Activated CD4-positive, alpha-beta T cell treated with anti-CD3 and anti-CD28 coated beads for 24 hours (primary cell): ENCODE measurements around the gene LRRC75B.
"Not testable (repeated sequence)": the region's sequence is repeated elsewhere in the genome, so short reads cannot be mapped to it uniquely, and the experiment has no call there.

Source experiments
- DNase-seq, 2 donors: peaks; one replicate each; pipeline ENCODE4 v3.0.0-alpha.2; 2020; ENCODE audit warnings: low read depth in 2 of 2

The LRRC75B gene

DNA sequence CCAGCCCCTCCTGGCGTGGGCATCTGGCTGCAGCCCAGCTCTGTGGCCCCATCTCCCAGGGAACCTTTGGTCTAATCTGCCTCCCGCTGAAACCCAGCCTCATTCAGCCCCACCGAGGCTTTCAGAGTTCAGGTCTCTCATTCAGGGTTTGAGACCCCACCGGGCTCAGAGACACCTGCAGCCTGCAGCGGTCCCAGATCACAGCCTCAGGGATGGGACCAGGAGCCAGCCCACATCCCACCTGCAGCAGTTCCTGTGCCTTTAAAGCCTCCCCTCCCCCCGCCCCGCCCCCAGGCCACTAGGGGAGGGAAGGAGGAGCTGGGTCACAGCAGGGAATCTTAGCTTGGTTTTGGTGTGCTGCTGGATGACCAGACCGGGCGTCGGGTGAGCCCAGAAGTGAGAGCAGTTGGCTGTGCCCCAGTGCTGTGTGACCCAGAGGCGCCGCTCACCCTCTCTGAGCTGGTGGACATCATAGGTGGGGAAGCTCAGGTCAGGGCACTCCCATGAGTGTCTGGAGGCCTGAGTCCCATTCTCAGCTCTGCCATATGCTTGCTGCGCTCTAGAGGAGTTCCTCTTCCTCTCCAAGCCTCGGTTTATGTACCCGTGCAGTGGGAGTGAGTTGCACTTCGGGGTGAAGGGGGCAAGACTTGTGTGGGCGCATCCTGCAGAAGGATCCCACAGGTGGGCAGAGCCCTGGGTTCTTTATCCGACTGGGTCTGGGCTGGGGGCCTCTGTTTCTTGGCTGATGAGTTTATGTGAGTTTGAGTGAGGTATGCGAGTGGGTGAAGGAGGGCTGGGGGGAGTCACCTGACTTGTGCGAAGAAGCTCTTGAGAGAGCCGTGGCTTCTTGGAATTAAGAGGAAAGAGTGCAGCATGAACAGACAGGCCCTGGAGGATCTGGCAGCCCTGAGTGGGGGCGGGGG, 10.2 kb upstream of the LRRC75B start, which contains the start of gene GGT1:
Gene GGT1, plus strand, starts transcription at position 347 of the 923 bp plus-strand sequence. CDS start 7,889 bp downstream, outside the sequence.
- DNase-seq: not testable (repeated sequence)

DNA sequence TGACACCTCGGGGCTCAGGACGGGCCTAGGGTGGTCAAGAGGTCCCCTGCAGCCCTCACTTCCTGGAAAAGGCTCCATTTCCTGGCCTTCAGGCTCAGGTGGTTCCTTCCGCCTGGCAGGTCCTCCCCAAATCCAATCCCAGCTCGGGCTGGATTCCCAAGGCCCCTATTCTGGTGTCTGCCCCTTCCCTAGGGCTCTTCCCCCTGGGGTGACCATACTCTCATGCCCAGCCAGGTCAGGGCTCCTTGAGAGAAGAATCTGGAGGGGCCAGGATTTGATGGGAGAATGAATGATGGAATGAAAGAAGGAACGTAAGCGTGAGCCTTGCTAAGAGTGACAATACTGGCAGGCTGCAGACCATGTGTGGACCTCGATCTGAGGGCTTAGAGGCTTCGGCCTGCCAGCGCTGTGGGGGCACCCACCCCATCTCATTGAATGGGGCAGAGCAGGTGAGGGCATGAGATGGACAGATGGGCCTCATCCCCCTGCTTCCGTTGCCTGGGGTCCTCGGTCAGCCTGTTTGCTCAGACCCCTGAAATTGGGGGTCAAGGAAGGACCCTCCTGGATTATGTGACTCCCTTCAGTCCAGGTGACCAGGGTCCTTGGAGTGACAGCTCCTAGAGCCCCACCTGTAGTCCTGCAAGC, 9.4 kb upstream of the LRRC75B start:
- DNase-seq: not testable (repeated sequence)

DNA sequence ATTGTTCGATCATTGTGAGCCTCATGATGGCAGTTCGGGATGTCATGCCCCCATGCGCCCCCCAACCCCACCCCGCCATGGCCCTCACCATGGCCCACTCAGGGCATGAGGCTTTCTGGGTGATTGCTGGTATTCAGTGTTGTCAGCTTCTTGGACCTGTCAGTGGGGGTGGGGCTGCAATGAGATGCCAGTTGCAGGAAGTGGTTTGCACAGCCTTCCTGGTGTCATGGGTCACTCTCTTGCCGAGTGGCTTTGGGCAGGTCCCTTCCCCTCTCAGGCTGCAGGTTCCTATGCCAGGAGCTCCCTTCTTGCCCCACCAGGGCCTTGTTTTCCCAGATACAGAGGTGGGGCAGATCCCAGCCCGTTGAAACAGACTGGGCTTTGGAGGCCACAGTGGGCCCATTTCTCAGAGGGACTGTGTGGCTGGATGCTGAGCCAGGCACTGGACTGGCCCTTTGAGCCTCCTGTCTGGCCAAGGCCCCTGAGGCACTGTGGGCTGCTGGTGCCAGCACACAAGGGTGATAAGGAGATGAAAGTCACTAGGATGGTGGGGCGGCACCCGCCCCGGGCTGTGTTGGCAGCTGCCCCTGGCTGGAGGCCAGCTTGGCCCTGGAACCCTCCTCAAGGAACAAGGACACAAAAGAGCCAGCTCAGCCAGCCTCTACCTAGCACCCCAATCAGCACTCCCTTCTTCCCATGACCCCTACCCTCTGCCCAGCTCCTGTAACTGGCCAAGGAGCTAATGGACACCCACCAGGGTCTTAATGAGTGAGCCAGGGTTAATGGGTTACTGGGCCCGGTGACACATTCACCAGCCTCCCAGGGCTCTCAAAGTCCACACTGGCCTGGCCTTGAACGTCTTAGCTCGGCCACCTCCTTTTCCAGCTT, 8.6 kb upstream of the LRRC75B start:
- DNase-seq: no peak

- not testable (repeated sequence) for DNase-seq
Observed at GRCh38 chr22:24599958-24600715, 7.3 kb upstream of the LRRC75B start.

GRCh38 chr22:24599514-24599913, 6.6 kb upstream of the LRRC75B start:
- no peak for DNase-seq

- not testable (repeated sequence) for DNase-seq
Observed at GRCh38 chr22:24597076-24597475, 4.2 kb upstream of the LRRC75B start.

- no peak for DNase-seq
Observed at GRCh38 chr22:24595863-24596262, 3.0 kb upstream of the LRRC75B start.

DNA sequence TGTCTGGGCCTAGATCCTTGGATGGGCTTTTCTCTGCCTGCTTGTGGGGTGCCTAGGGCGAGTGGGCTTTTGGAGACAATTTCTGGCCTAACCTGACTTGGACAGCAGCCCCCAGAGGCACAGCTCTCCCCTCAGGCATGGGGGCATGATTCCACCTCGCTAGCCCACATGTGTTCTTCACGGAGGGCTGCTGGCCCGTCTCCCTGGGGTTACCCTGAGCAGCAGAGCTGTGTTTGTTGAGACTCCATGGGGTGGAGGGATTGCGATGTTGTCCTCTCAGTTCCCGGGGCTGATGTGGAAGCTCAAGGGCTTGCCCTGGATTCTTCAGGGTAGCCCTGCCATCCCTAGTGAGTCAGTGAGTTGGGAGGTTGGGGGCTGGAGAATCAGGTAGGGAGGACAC, 2.4 kb upstream of the LRRC75B start:
- no peak for DNase-seq

GRCh38 chr22:24594569-24595120, 1.8 kb upstream of the LRRC75B start:
- no peak for DNase-seq

DNA sequence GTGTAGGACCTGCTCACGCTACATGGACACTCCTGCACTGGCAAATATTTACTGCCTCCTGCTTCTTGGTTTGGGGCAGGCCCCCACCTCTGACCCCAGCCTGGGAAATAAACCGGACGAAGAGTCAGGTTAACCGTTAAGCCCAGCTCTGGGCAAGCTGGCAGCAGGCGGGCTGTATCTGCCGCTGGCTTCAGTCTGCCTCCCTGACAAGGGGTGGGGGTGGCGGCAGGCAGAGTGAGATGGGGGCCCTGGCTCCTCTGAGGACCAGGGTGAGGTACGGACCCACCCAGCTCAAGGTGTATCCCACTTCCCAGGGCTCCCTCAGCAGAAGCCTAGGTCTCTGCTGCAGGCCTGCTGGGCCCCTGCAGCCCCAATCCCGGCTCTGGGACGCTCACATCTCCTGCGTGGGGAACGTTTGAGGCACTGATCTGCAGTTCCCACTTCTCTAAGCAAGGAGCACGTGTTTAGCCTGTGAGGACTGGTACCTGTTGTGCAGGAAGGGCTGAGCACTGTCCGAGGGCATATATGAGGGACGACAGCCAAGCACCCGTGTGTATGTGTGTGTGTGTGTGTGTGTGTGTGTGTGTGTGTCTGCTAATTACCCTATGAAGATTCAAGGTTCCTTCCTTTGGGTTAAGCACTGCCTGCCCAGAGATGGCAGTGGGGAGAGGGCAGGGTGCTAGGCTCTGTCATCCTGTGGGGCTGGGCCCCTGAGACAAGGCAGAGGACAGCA, 1.1 kb upstream of the LRRC75B start:
- DNase-seq: no peak

DNA sequence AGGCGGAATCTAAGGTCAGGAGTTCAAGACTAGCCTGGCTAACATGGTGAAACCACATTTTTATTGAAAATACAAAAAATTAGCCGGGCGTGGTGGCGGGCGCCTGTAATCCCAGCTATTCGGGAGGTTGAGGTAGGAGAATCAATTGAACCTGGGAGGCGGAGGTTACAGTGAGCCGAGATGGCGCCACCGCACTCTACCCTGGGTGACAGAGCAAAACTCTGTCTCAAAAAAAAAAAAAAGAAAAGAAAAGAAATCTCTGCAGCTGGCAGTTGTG, 624 bp upstream of the LRRC75B start:
- not testable (repeated sequence) for DNase-seq

DNA sequence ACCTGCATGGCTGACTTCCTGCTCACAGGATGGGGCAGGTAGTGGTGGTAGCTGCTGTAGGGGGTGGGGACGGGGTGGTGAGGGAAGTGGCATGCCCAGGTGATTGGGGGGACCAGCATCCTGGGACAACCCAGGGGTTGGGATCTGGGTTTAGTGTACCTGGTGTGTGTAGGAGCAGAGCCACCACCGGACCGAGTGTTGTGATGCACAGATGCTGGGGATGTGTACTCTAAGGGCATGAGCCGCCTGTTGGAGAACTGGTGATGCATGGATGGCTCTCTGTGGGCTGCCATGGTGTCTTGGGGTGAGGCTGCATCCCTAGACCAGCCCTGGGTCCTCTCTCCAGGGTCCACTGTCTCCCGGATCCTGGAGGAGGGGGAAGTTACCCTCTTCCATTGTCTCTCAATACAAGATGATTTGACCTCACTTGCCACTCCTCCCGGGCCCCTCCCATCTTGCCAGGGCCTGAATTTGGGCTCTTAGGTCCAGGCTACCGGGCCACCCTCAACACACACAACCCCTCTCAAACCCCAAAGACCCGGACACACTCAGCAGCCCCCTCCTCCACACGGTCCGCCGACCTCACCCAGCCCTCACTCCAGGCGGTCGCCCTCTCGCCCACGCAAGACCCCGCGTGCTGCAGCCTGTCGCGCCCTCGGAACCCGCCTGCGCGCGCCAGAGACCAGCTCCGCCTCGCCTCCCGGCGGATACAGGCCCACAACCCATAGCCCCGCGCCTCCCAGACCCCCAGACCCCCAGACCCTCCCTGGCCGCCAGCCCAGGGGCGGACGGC, 619 bp downstream of the LRRC75B start:
- no peak for DNase-seq

GRCh38 chr22:24591286-24591830, 1.5 kb downstream of the LRRC75B start:
- DNase-seq: no peak

- no peak for DNase-seq
Observed at GRCh38 chr22:24590596-24591173, 2.2 kb downstream of the LRRC75B start.

GRCh38 chr22:24589518-24590030, 3.3 kb downstream of the LRRC75B start:
- no peak for DNase-seq

DNA sequence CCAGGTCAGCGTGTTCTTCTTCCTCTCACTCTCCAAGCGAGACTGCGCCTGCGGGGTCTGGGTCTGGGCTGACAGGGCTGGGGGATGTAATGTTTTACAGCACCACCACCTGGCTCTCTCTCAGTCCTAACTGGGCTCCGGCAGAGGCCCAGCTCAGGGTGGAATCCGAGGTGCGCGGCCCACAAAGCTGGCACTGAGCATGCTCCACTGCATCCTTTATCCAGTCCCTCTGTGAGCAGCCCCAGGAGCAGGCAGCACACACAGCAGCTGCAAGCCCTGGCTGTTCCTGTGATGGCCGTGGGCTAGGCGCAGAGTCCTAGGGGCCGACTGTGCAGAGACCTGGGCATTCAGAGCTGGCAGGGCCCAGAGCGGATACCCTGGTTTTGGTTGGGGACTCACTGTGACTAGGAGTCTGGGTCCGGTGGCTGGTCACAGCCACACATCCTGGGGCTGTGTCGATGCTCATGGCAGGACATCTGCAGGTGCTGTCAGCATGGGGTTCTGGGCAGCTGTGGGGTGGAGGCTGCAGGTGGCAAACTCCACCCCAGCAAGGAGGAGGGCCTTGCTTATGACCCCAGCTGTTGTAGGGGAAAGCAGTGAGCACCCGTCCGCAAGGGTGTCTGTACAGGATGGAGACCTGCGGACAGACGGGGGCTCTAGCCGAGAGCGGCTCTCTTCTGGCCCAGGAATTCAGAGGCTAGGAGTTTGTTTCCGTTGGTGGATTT, 4.0 kb downstream of the LRRC75B start:
- DNase-seq: no peak

DNA sequence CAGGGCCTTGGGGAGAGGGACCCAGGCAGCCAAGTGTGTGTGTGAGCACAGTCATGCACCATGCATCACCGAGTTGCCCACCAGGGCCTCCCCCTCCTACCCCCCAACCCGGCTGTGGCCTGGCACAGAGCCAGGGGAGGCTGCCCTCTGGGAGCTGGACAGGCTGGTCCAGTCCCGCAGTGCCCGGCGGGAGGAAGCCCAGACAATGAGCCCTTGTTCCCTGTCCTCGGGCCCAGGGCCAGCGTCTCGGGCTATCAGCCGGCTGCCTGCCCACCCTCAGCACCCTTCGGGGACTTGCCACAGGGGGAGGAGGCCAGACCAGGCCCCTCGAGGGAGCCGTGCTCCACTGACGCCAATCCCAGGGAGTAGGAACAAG, 4.5 kb downstream of the LRRC75B start:
- DNase-seq: no peak

- DNase-seq: no peak
Observed at GRCh38 chr22:24587948-24588347, 4.9 kb downstream of the LRRC75B start.
